HG02678 (cell line): ENCODE results near the gene HPF1.
"Not testable (repeated sequence)": the region's sequence is repeated elsewhere in the genome, so short reads cannot be mapped to it uniquely, and the experiment has no call there.

Experiments used
- ATAC-seq: cut with Tn5 transposase; IDR thresholded peaks from one replicate; pipeline ENCODE4 v1.9.1; 2021; ENCODE audit warnings: mild to moderate bottlenecking, moderate library complexity; ENCODE audit not compliant: unreplicated experiment

The HPF1 gene

DNA sequence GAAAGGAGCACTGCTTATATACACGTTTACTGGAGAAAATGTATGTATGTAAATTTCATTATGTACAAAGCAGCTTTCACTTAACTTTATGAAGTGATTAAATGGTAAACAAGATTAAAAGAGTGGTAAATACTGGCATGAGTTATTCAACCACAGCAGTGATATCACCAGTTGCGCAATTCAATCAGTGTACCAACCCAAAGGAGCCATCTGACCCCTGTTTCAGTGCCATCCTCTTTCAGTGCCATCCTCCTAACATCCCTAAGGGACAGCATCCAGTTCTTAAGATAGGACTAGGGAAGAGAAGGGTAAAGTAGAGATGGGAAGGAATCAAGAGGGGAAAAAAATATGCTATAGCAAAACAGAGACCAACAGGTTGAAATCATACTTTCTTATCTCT, 16.2 kb downstream of the HPF1 start:
- no peak for ATAC-seq

- ATAC-seq, result not testable (repeated sequence)
Measured at GRCh38 chr4:169738604-169739003, 19.1 kb downstream of the HPF1 start.

DNA sequence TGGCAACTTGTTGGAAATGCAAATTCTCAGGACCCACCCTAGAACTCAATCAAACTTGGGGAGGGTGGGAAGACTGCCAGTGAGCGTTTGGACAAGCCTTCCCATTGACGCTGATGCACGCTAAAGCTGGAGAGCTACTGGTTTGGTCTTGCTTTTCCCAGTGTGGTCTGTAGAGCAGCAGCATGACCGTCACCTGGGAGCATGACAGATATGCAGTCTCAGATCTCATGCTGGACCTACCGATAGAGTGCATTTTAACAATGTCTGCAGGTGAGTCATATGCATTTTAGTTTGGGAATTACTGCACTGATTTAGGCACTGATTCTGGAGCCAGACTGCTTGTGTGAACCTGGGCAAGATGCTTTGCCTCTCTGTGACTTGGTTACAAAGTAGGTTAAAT, 27.2 kb downstream of the HPF1 start:
- ATAC-seq, result no peak

- no peak for ATAC-seq
Measured at GRCh38 chr4:169727616-169728015, 30.1 kb downstream of the HPF1 start.

- ATAC-seq, result no peak
Measured at GRCh38 chr4:169724260-169724659, 33.5 kb downstream of the HPF1 start.

- ATAC-seq, result no peak
Measured at GRCh38 chr4:169723207-169723965, 34.4 kb downstream of the HPF1 start.

DNA sequence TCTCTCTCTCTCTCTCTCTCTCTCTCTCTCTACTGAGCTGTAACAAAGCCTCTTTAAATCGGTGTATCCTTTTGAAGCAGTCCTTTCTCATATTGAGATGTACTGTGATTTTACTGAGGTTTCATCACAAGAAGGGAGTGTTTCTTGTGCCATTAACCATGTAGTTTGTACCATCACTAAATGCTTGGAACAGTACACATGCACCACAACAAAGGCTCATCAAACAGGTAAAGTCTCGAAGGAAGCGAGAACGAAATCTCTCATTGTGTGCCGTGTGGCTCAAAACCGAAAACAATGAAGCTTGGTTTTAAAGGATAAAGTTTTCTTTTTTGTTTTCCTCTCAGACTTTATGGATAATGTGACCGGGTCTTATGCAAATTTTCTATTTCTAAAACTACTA, 37.2 kb downstream of the HPF1 start:
- no peak for ATAC-seq

DNA sequence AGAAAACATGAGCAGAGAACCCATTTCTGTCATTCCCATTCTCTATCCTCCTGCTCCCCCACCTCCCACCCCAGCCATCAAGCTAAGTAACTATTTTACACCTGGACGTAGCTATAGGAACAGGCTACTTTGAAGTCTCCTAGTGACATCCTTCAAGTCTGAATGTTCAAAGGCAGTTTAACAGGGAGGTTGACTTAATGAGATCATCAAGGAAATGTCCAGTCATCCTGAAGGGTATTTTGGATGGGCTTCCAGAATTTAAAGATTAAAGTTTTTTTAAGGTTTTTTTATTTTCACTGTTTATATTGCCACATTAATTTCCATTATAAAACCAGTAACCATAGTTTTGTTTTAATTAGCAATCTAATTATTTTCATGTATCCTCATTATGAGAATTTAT, 41.1 kb downstream of the HPF1 start:
- no peak for ATAC-seq

DNA sequence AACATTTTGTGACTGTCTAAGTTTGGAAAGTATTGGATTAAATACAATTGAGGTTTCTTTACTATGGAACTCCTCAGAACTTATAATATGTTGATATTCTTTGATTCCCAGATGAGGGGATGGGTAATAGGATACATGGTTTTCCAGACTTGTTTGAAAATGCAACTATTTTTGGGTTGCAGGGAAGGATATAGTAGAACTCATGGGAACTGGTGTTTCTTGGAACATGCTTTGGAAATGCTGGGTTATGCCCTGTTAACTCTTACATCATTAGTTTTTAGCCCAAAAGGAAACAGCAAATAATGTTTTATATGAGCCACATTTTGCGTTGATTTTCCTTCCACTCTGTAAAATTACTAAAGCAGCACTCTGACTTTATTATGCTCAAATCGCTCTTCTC, 41.9 kb downstream of the HPF1 start:
- ATAC-seq, result no peak

DNA sequence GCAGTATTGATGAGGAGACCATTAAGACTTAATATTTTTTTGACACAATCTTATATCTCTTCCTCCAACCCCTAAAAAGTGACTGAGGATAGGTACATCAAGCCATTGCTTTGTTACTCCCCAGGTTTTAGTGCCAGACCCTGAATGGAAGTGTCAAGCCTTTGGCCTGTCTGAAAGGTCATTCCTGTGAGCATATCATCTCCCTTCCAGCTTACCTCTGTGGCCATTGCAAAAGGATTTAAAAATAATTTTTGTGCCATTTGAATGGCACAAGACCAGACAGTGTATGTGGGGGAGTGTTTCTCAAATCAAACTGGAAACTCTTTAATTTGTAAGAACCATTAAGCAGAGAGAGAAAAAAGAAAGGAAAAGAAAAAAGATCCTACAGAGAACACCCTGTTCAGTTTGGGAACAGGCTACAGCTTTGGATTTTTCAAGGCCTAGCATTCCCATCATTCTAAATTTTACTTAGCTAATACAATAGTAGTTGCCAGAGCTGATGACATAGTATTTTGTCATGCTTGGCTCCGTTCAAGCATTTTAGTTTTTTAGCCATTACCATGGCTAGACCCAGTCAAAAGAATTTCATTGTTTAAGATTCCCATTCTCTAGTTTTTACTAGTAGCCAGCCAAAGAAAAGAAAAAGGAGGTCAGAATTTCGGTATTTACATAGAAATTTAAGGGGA, 49.6 kb downstream of the HPF1 start:
- no peak for ATAC-seq

DNA sequence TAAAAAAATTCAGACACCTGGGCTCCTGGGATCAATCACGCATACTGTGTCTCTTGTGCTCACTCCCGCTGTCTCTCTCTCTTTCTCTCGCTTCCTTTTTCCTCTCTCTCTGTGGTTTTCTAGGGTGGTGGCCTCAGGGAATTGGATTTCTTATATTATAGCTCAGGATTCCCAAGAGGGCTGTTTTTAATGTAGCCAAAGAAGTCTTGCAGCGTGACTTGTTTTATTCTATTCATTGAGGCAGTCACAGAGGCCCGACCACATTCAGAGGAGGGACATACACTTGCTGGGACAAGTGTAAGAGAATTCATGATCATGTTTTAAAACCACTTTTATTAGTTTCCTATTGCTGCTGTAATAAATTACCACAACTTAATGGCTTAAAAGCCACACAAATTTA, 59.4 kb downstream of the HPF1 start:
- ATAC-seq, result no peak

GRCh38 chr4:169690787-169691186, 67.0 kb downstream of the HPF1 start:
- ATAC-seq, result no peak

DNA sequence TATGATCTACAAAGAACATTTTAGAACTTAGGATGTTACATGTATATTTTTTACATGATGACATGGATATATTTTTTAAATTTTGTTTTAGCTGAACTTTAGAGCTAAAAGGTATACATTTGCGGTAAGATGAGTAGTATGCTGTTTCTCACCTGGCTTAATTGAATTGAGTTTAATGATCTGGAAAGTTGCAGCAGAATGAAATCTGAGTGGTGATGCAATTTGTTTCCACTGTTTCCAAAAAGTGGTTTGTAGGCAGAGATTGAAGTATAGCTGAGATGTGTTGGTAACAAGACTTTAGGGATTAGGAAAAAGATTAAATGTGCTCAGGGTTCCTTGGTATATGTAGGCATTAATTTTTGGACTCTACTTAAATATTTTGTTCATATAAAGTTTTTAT, 68.1 kb downstream of the HPF1 start:
- no peak for ATAC-seq

GRCh38 chr4:169682372-169683047, 75.2 kb downstream of the HPF1 start:
- ATAC-seq, result no peak
